ENCODE measurements around the gene GID8. TPM values are rescaled to one million over a fixed set of nuclear protein-coding genes. Genes with fewer than 3 reads are reported as not detected.

Gene GID8
- polyA plus RNA-seq, 1 experiment = 23.4 TPM

DNA sequence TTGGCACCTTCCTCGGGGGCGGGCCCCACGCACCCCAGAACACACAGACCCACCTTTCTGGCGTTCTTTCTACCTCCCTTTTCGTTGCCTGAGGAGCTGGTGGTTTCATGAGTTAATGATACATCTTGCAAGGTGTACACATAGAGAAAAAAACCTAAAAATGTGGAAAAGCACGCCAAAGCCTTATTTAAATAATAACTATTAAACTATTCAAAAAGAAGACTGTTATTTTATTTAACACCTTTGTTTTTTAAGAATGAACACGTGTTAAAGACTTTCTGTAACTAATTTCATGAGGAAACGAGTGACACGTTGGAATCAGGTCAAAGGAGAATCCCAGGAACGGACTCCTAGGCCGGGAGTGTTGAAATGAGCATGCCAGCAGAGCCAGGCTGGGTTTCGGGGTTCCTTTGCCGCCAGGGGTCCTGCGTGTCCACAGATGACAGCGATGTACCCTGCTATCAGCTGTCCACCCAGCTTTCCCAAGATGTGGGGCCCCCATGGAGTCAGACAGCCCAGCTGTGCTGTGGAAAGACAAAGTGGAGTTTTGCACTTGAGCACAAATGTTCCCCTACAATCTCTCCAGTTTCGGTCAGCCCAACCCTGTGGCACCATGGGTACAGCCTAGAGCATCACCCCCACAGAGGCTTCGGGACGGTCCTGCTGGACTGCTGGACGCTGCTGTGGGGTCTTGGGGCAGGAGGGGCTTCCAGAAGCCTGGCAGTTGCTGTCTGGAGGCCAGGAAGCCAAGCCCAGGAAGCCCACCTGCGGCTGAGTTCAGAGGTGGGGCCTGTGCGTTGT is 30.6 kb downstream of the GID8 start:
- POLR2A ChIA-PET = no interaction called here
- Histone ChIP-seq H3K36me3 (ENCODE audit: control insufficient read depth, insufficient read depth, low read length) (peaks cover 23% of the 10 kb centered on the region), H3K4me3 (ENCODE audit: low read depth, low read length) (no peak overlapping the region), H3K27me3 (ENCODE audit: control insufficient read depth, insufficient read depth, low read length) (peaks cover 4% of the 10 kb centered on the region; the same call in 1 of the 2 replicates)
- DNase-seq (ENCODE audit: low read depth) = no peak
- TF ChIP-seq, protein P1, sequence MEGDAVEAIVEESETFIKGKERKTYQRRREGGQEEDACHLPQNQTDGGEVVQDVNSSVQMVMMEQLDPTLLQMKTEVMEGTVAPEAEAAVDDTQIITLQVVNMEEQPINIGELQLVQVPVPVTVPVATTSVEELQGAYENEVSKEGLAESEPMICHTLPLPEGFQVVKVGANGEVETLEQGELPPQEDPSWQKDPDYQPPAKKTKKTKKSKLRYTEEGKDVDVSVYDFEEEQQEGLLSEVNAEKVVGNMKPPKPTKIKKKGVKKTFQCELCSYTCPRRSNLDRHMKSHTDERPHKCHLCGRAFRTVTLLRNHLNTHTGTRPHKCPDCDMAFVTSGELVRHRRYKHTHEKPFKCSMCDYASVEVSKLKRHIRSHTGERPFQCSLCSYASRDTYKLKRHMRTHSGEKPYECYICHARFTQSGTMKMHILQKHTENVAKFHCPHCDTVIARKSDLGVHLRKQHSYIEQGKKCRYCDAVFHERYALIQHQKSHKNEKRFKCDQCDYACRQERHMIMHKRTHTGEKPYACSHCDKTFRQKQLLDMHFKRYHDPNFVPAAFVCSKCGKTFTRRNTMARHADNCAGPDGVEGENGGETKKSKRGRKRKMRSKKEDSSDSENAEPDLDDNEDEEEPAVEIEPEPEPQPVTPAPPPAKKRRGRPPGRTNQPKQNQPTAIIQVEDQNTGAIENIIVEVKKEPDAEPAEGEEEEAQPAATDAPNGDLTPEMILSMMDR (IDR thresholded peaks at IDR 0.05; ENCODE audit: insufficient read depth, low read depth, low read length) = no peak
- CTCF ChIA-PET = interaction anchor here (1.0 kb wide), 1 partner anchor 40 kb away, joined by 4 read pairs; no protein-coding TSS in a partner anchor

- TF ChIP-seq, protein P1 (IDR thresholded peaks at IDR 0.05; ENCODE audit: insufficient read depth, low read depth, low read length) = no peak
- H3K27me3 ChIP-seq (ENCODE audit: control insufficient read depth, insufficient read depth, low read length) = peaks cover 7% of the 10 kb centered on the region; the same call in 1 of the 2 replicates
- DNase-seq (ENCODE audit: low read depth) = no peak
- H3K36me3 ChIP-seq (ENCODE audit: control insufficient read depth, insufficient read depth, low read length) = peaks cover 17% of the 10 kb centered on the region
- POLR2A ChIA-PET = no interaction called here
- no peak overlapping the region for H3K4me3 ChIP-seq (ENCODE audit: low read depth, low read length)
- CTCF ChIA-PET = interaction anchor here (1.6 kb wide), 1 partner anchor 8 kb away, joined by 4 read pairs; no protein-coding TSS in a partner anchor
Observed at GRCh38 chr20:62969179-62969760, 31.3 kb downstream of the GID8 start.

DNA sequence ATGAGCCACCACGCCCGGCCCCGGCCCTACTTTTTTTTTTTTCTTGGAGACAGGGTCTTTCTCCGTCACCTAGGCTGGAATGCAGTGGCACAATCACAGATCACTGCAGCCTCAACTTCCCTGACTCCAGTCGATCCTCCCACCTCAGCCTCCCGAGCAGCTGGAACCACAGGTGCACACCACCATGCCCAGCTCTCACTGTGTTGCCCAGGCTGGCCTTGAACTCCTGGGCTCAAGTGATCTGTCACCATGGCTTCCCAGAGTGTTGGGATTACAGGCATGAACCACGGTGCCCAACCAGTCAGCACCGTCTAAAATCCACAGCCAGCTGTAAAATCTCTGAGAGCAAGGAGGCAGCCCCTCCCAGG is 32.0 kb downstream of the GID8 start:
- peaks cover 11% of the 10 kb centered on the region; the same call in 1 of the 2 replicates for H3K27me3 ChIP-seq (ENCODE audit: control insufficient read depth, insufficient read depth, low read length)
- CTCF ChIA-PET = interaction anchor here (0.9 to 1.6 kb wide), 4 partner anchors 8 to 71 kb away, joined by 4 to 6 read pairs (median 4); no protein-coding TSS in a partner anchor

GRCh38 chr20:62970307-62971210 is 32.6 kb downstream of the GID8 start:
- CTCF ChIA-PET = interaction anchor here (0.9 to 1.6 kb wide), 8 partner anchors 9 to 79 kb away, joined by 3 to 6 read pairs (median 4); no protein-coding TSS in a partner anchor
- DNase-seq (ENCODE audit: low read depth) = no peak
- Histone ChIP-seq H3K36me3 (ENCODE audit: control insufficient read depth, insufficient read depth, low read length) (peaks cover 9% of the 10 kb centered on the region), H3K4me3 (ENCODE audit: low read depth, low read length) (no peak overlapping the region), H3K27me3 (ENCODE audit: control insufficient read depth, insufficient read depth, low read length) (peaks cover 16% of the 10 kb centered on the region; the same call in 1 of the 2 replicates)
- POLR2A ChIA-PET = no interaction called here
- TF ChIP-seq, protein P1 (IDR thresholded peaks at IDR 0.05; ENCODE audit: insufficient read depth, low read depth, low read length) = no peak

More for the DNA sequence above, 32.0 kb downstream of the GID8 start:
- H3K36me3 ChIP-seq (ENCODE audit: control insufficient read depth, insufficient read depth, low read length) = peaks cover 13% of the 10 kb centered on the region
- no peak overlapping the region for H3K4me3 ChIP-seq (ENCODE audit: low read depth, low read length)
- POLR2A ChIA-PET = no interaction called here
- no peak for DNase-seq (ENCODE audit: low read depth)
- TF ChIP-seq, protein P1 (IDR thresholded peaks at IDR 0.05; ENCODE audit: insufficient read depth, low read depth, low read length) = no peak

All from BJ (cell line).